K562 (cell line): ENCODE data around the gene PPIP5K2. TPM values are rescaled to one million over a fixed set of nuclear protein-coding genes. Genes with fewer than 3 reads are reported as not detected.

Source experiments
- ATF7 ChIP-seq: fragments of 450-650 bp; IDR thresholded peaks from 2 replicates; pipeline ENCODE4 v1.7.1; 2014; ENCODE audit warnings: mild to moderate bottlenecking, moderate library complexity
- BRF1 ChIP-seq: IDR thresholded peaks from 3 replicates; pipeline ENCODE4 v1.6.1; 2011; ENCODE audit warnings: borderline replicate concordance, mild to moderate bottlenecking; ENCODE audit not compliant: insufficient read length; ENCODE audit errors: extremely low read depth
- CC2D1A ChIP-seq: fragments of 450-650 bp; IDR thresholded peaks from 2 replicates; pipeline ENCODE4 v1.6.1; 2017; ENCODE audit warnings: mild to moderate bottlenecking
- CLOCK ChIP-seq: fragments of 250-450 bp; sonication (Bioruptor Pico); IDR thresholded peaks from 2 replicates; pipeline ENCODE4 v1.4.0; 2020; ENCODE audit warnings: mild to moderate bottlenecking, moderate library complexity, borderline replicate concordance
- DMBX1 ChIP-seq: fragments of 250-450 bp; sonication (Bioruptor Pico); IDR thresholded peaks from 2 replicates; pipeline ENCODE4 v1.8.0; 2022; ENCODE audit warnings: inconsistent platforms, mild to moderate bottlenecking, moderate library complexity, borderline replicate concordance
- DPF2 ChIP-seq: fragments of 450-650 bp; IDR thresholded peaks from 2 replicates; pipeline ENCODE4 v1.6.1; 2016
- HLTF ChIP-seq: fragments of 450-650 bp; IDR thresholded peaks from 2 replicates; pipeline ENCODE4 v1.6.1; 2016
- HNRNPUL1 ChIP-seq: fragments of 200-400 bp; formaldehyde crosslinking; IDR thresholded peaks from 2 replicates; pipeline ENCODE4 v1.6.1; 2017; ENCODE audit warnings: low read length
- KAT2B ChIP-seq: IDR thresholded peaks from one replicate; pipeline ENCODE4 v1.6.1; 2012; ENCODE audit warnings: low read depth, mild to moderate bottlenecking, control low read depth, inconsistent platforms, low read length, moderate library complexity
- KLF6 ChIP-seq: fragments of 250-450 bp; sonication (Bioruptor Pico); IDR thresholded peaks from 2 replicates; pipeline ENCODE4 v1.4.0; 2020; ENCODE audit warnings: mild to moderate bottlenecking, moderate library complexity, borderline replicate concordance
- MEF2A ChIP-seq: IDR thresholded peaks from 2 replicates; pipeline ENCODE4 v1.6.1; 2011; ENCODE audit warnings: low read depth, mild to moderate bottlenecking, low read length, moderate library complexity; ENCODE audit not compliant: control insufficient read depth
- MEIS2 ChIP-seq: fragments of 450-650 bp; IDR thresholded peaks from 2 replicates; pipeline ENCODE4 v1.6.1; 2014; ENCODE audit warnings: mild to moderate bottlenecking; ENCODE audit not compliant: partially characterized antibody
- MTA1 ChIP-seq: fragments of 450-650 bp; IDR thresholded peaks from 2 replicates; pipeline ENCODE4 v1.6.1; 2017; ENCODE audit warnings: borderline replicate concordance
- NCOA4 ChIP-seq: fragments of 450-650 bp; IDR thresholded peaks from 2 replicates; pipeline ENCODE4 v1.6.1; 2018; ENCODE audit warnings: mild to moderate bottlenecking; ENCODE audit not compliant: partially characterized antibody
- NCOR1 ChIP-seq: fragments of 450-650 bp; IDR thresholded peaks from 2 replicates; pipeline ENCODE4 v1.6.1; 2016; ENCODE audit warnings: mild to moderate bottlenecking, moderate library complexity
- NR2C1 ChIP-seq, 2 experiments: fragments of 450-650 bp; IDR thresholded peaks; 2 replicates each; pipeline ENCODE4 v1.6.1; 2017; ENCODE audit warnings: mild to moderate bottlenecking in 2 of 2, antibody characterized with exemption in 1 of 2, inconsistent platforms in 1 of 2, missing compliant biosample characterization in 1 of 2, missing genetic modification characterization in 1 of 2
- PYGO2 ChIP-seq: fragments of 450-650 bp; IDR thresholded peaks from 2 replicates; pipeline ENCODE4 v1.6.1; 2016; ENCODE audit warnings: mild to moderate bottlenecking, missing genetic modification characterization, moderate library complexity, missing compliant biosample characterization
- SMARCA4 ChIP-seq: fragments of 450-650 bp; IDR thresholded peaks from 2 replicates; pipeline ENCODE4 v1.6.1; 2016
- SMARCE1 ChIP-seq: fragments of 450-650 bp; IDR thresholded peaks from 2 replicates; pipeline ENCODE4 v1.7.1; 2016; ENCODE audit warnings: mild to moderate bottlenecking
- TAF1 ChIP-seq: IDR thresholded peaks from 2 replicates; pipeline ENCODE4 v1.6.1; 2011; ENCODE audit warnings: mild to moderate bottlenecking, low read length, moderate library complexity; ENCODE audit not compliant: insufficient read depth, control insufficient read depth, severe bottlenecking; ENCODE audit errors: extremely low read depth
- TARDBP ChIP-seq: fragments of 450-650 bp; IDR thresholded peaks from 2 replicates; pipeline ENCODE4 v1.6.1; 2016
- TRIM28 ChIP-seq: fragments of 450-650 bp; IDR thresholded peaks from 2 replicates; pipeline ENCODE4 v1.6.1; 2017
- VEZF1 ChIP-seq: fragments of 200-800 bp; sonication (Bioruptor generic); IDR thresholded peaks from 2 replicates; pipeline ENCODE4 v1.6.1; 2017; ENCODE audit warnings: missing genetic modification characterization, missing compliant biosample characterization
- ZNF143 ChIP-seq: sonication (generic); formaldehyde crosslinking; IDR thresholded peaks from 2 replicates; pipeline ENCODE4 v1.9.0; 2022; ENCODE audit warnings: mild to moderate bottlenecking, missing genetic modification reagents
- ZNF184 ChIP-seq: sonication (generic); formaldehyde crosslinking; IDR thresholded peaks from 2 replicates; pipeline ENCODE4 v1.5.0; 2020; ENCODE audit warnings: missing genetic modification reagents
- ZNF263 ChIP-seq: sonication (generic); formaldehyde crosslinking; IDR thresholded peaks from 2 replicates; pipeline ENCODE4 v1.8.0; 2022; ENCODE audit warnings: mild to moderate bottlenecking, missing genetic modification reagents, borderline replicate concordance
- ZNF561 ChIP-seq: fragments of 450-650 bp; formaldehyde crosslinking; conservative IDR thresholded peaks from 2 replicates; pipeline ENCODE4 v1.4.0; 2020; ENCODE audit warnings: mild to moderate bottlenecking, moderate library complexity
- ZNF830 ChIP-seq: fragments of 250-450 bp; sonication (Bioruptor Pico); IDR thresholded peaks from 2 replicates; pipeline ENCODE4 v1.5.0; 2021; ENCODE audit warnings: mild to moderate bottlenecking
- polyA plus RNA-seq, 8 experiments: library from polyadenylated mRNA; depleted of rRNA in 4 of 8; stranded (reverse) in 5 of 8; unstranded in 3 of 8; fragments of >200 nt; fragmentation: Nextera tagmentation in 2 of 8; fragmentation: Illumina TruSeq in 1 of 8; extraction: Ambion mirVana in 2 of 8; extraction: Trizol in 1 of 8; gene quantifications; 2 replicates each; pipeline versions ENCODE4 v1.2.1 to v1.2.3, GENCODE V29; 2011 to 2014; ENCODE audit warnings: inconsistent platforms in 1 of 8, missing spikeins in 1 of 8
- total RNA-seq, 7 experiments: library from RNA; depleted of rRNA in 6 of 7; stranded (reverse); fragments of >200 nt in 6 of 7; fragmentation: Illumina TruSeq in 2 of 7; extraction: Trizol in 2 of 7; gene quantifications; 2 replicates each; pipeline versions ENCODE4 v1.2.1 to v1.2.3, GENCODE V29; 2011 to 2021; ENCODE audit warnings: low replicate concordance in 1 of 7
- TF ChIP-seq, protein P1 (sequence below): fragments of 450-650 bp; formaldehyde crosslinking; IDR thresholded peaks from 2 replicates; pipeline ENCODE4 v1.4.0; 2022; ENCODE audit warnings: mild to moderate bottlenecking, moderate library complexity

Gene PPIP5K2
- total and polyA plus RNA-seq, 9 of the 15 experiments (the other 6 are each of a cell fraction or from before 2014, with no cell fraction given): 39.4 to 150 (median 99.1) TPM

- TF ChIP-seq BRF1: no peak
- no peak for TF ChIP-seq ZNF143 (CRISPR knock-in tag)
- TF ChIP-seq TRIM28: no peak
- no peak for TF ChIP-seq MEF2A
- TF ChIP-seq NCOR1: peak; percentile 76
- TF ChIP-seq, protein P1, sequence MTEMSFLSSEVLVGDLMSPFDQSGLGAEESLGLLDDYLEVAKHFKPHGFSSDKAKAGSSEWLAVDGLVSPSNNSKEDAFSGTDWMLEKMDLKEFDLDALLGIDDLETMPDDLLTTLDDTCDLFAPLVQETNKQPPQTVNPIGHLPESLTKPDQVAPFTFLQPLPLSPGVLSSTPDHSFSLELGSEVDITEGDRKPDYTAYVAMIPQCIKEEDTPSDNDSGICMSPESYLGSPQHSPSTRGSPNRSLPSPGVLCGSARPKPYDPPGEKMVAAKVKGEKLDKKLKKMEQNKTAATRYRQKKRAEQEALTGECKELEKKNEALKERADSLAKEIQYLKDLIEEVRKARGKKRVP: no peak
- TF ChIP-seq TARDBP: no peak
- TF ChIP-seq ZNF561 (CRISPR knock-in tag): no peak
- TF ChIP-seq KAT2B: no peak
- no peak for TF ChIP-seq CLOCK (CRISPR knock-in tag)
- no peak for TF ChIP-seq MEIS2
- no peak for TF ChIP-seq HNRNPUL1
- peak; percentile 68 for TF ChIP-seq SMARCA4
- no peak for TF ChIP-seq ATF7
- no peak for TF ChIP-seq NCOA4
- no peak for TF ChIP-seq DMBX1 (CRISPR knock-in tag)
- no peak for TF ChIP-seq MTA1
- TF ChIP-seq NR2C1 (IDR thresholded peaks at IDR 0.05): no peak
- no peak for TF ChIP-seq NR2C1 (tag; IDR thresholded peaks at IDR 0.05)
- TF ChIP-seq PYGO2 (tag): no peak
- no peak for TF ChIP-seq ZNF184 (CRISPR knock-in tag)
- TF ChIP-seq SMARCE1: peak; percentile 21; the same call in 1 of the 2 replicates
- no peak for TF ChIP-seq TAF1
- TF ChIP-seq HLTF: no peak
- no peak for TF ChIP-seq ZNF263 (CRISPR knock-in tag)
- no peak for TF ChIP-seq VEZF1
- TF ChIP-seq KLF6 (CRISPR knock-in tag): no peak
- peak; percentile 81 for TF ChIP-seq DPF2
- no peak for TF ChIP-seq CC2D1A
- no peak for TF ChIP-seq ZNF830 (CRISPR knock-in tag)
These were observed 25.4 kb upstream of the PPIP5K2 start (continued) for GRCh38 chr5:103094737-103095136.
